ENCODE measurements around the gene ZMYND15. TPM values are rescaled to one million over a fixed set of nuclear protein-coding genes. Genes with fewer than 3 reads are reported as not detected.

ZMYND15 gene
- total and polyA plus RNA-seq, 2 donors (not counting 1 experiment from before 2014, with no cell fraction given), result under 0.01 to 0.11 TPM

GRCh38 chr17:4704991-4705390 lies 34.6 kb upstream of the ZMYND15 start:
- Histone ChIP-seq H3K27me3 (ENCODE audit: control insufficient read depth, insufficient read depth, low read length) (no peaks in the 10 kb centered on the region), H2AFZ (ENCODE audit: low read length) (no peak overlapping the region), H3K36me3 (ENCODE audit: control insufficient read depth, insufficient read depth, low read length) (no peaks in the 10 kb centered on the region), H3K27ac (ENCODE audit: insufficient read depth, low read length) (no peak overlapping the region), H3K79me2 (ENCODE audit: control insufficient read depth, insufficient read depth, low read length) (peaks cover 12% of the 10 kb centered on the region), H3K9ac (ENCODE audit: insufficient read depth, low read length) (no peak overlapping the region), H3K4me1 (ENCODE audit: control insufficient read depth, extremely low read depth, insufficient read depth, low read length) (peaks cover 6% of the 10 kb centered on the region), H3K4me3 (replicated peaks in 1 of 4; ENCODE audit: control extremely low read depth in 1 of 4, insufficient read depth in 1 of 4, low read depth in 3 of 4, low read length in 4 of 4) (peak overlapping the region in 1 of 4 experiments; percentile 98), H3K9me3 (ENCODE audit: control insufficient read depth, insufficient read depth, low read depth, low read length) (no peaks in the 10 kb centered on the region), H4K20me1 (ENCODE audit: control insufficient read depth, extremely low read depth, insufficient read depth, low read length) (no peaks in the 10 kb centered on the region), H3K4me2 (ENCODE audit: extremely low read depth, insufficient read depth, low read length) (no peak overlapping the region)
- TF ChIP-seq EZH2 (IDR thresholded peaks at IDR 0.05; ENCODE audit: low read length, missing control alignments) (no peak), CTCF (conservative IDR thresholded peaks at IDR 0.05 in 1 of 2, IDR thresholded peaks at IDR 0.05 in 1 of 2; ENCODE audit: low read depth in 1 of 2, low read length in 2 of 2) (no peak)
- no peak for DNase-seq (ENCODE audit: low read depth in 2 of 2)

- TF ChIP-seq CTCF (conservative IDR thresholded peaks at IDR 0.05 in 1 of 2, IDR thresholded peaks at IDR 0.05 in 1 of 2; ENCODE audit: low read depth in 1 of 2, low read length in 2 of 2) (no peak), EZH2 (IDR thresholded peaks at IDR 0.05; ENCODE audit: low read length, missing control alignments) (no peak)
- DNase-seq (ENCODE audit: low read depth in 2 of 2), result peak; percentile 43 to 53
Observed at GRCh38 chr17:4706121-4706520, 33.5 kb upstream of the ZMYND15 start.

GRCh38 chr17:4708436-4708835 lies 31.2 kb upstream of the ZMYND15 start:
- no peaks in the 10 kb centered on the region for H3K27me3 ChIP-seq (ENCODE audit: control insufficient read depth, insufficient read depth, low read length)
- peaks cover 3% of the 10 kb centered on the region for H3K79me2 ChIP-seq (ENCODE audit: control insufficient read depth, insufficient read depth, low read length)
- H3K27ac ChIP-seq (ENCODE audit: insufficient read depth, low read length), result no peak overlapping the region
- peaks cover 7% of the 10 kb centered on the region for H3K4me1 ChIP-seq (ENCODE audit: control insufficient read depth, extremely low read depth, insufficient read depth, low read length)
- no peak for DNase-seq (ENCODE audit: low read depth in 2 of 2)
- H2AFZ ChIP-seq (ENCODE audit: low read length), result no peak overlapping the region
- no peaks in the 10 kb centered on the region for H4K20me1 ChIP-seq (ENCODE audit: control insufficient read depth, extremely low read depth, insufficient read depth, low read length)
- no peaks in the 10 kb centered on the region for H3K36me3 ChIP-seq (ENCODE audit: control insufficient read depth, insufficient read depth, low read length)
- no peak overlapping the region for H3K4me3 ChIP-seq (replicated peaks in 1 of 4; ENCODE audit: control extremely low read depth in 1 of 4, insufficient read depth in 1 of 4, low read depth in 3 of 4, low read length in 4 of 4)
- H3K4me2 ChIP-seq (ENCODE audit: extremely low read depth, insufficient read depth, low read length), result no peak overlapping the region
- H3K9ac ChIP-seq (ENCODE audit: insufficient read depth, low read length), result no peak overlapping the region
- H3K9me3 ChIP-seq (ENCODE audit: control insufficient read depth, insufficient read depth, low read depth, low read length), result no peaks in the 10 kb centered on the region
- no peak for TF ChIP-seq CTCF (conservative IDR thresholded peaks at IDR 0.05 in 1 of 2, IDR thresholded peaks at IDR 0.05 in 1 of 2; ENCODE audit: low read depth in 1 of 2, low read length in 2 of 2)
- no peak for TF ChIP-seq EZH2 (IDR thresholded peaks at IDR 0.05; ENCODE audit: low read length, missing control alignments)

More at GRCh38 chr17:4706121-4706520, 33.5 kb upstream of the ZMYND15 start:
- Histone ChIP-seq H4K20me1 (ENCODE audit: control insufficient read depth, extremely low read depth, insufficient read depth, low read length) (no peaks in the 10 kb centered on the region), H3K4me2 (ENCODE audit: extremely low read depth, insufficient read depth, low read length) (no peak overlapping the region), H3K4me1 (ENCODE audit: control insufficient read depth, extremely low read depth, insufficient read depth, low read length) (peaks cover 10% of the 10 kb centered on the region), H3K27ac (ENCODE audit: insufficient read depth, low read length) (no peak overlapping the region), H2AFZ (ENCODE audit: low read length) (no peak overlapping the region), H3K9me3 (ENCODE audit: control insufficient read depth, insufficient read depth, low read depth, low read length) (no peaks in the 10 kb centered on the region), H3K27me3 (ENCODE audit: control insufficient read depth, insufficient read depth, low read length) (no peaks in the 10 kb centered on the region), H3K9ac (ENCODE audit: insufficient read depth, low read length) (no peak overlapping the region), H3K36me3 (ENCODE audit: control insufficient read depth, insufficient read depth, low read length) (no peaks in the 10 kb centered on the region), H3K79me2 (ENCODE audit: control insufficient read depth, insufficient read depth, low read length) (peaks cover 12% of the 10 kb centered on the region), H3K4me3 (replicated peaks in 1 of 4; ENCODE audit: control extremely low read depth in 1 of 4, insufficient read depth in 1 of 4, low read depth in 3 of 4, low read length in 4 of 4) (no peak overlapping the region)

Measured in fibroblast of lung (primary cell).